GM19328 (cell line): ENCODE measurements around the gene RAP2A.
A peak's percentile ranks its signal among the peaks of the same experiment; 100 is the strongest.

Source experiments
- ATAC-seq: cut with Tn5 transposase; IDR thresholded peaks from one replicate; pipeline ENCODE4 v1.9.1; 2021; ENCODE audit warnings: mild to moderate bottlenecking, moderate library complexity; ENCODE audit not compliant: unreplicated experiment

The RAP2A gene

GRCh38 chr13:97433727-97434396 is at the start of gene RAP2A:
RAP2A (plus strand) TSS chr13:97434169; CDS start chr13:97434471, 302 bp downstream.
- ATAC-seq = peak; percentile 41

- ATAC-seq = no peak
Observed at GRCh38 chr13:97384371-97384770, 49.6 kb upstream of the RAP2A start.

- no peak for ATAC-seq
Observed at GRCh38 chr13:97385146-97385545, 48.8 kb upstream of the RAP2A start.

- no peak for ATAC-seq
Observed at GRCh38 chr13:97385854-97386253, 48.1 kb upstream of the RAP2A start.

- ATAC-seq = no peak
Observed at GRCh38 chr13:97386801-97387484, 47.0 kb upstream of the RAP2A start.

GRCh38 chr13:97387485-97387839 is 46.5 kb upstream of the RAP2A start:
- no peak for ATAC-seq

GRCh38 chr13:97387890-97388289 is 46.1 kb upstream of the RAP2A start:
- ATAC-seq = no peak

- no peak for ATAC-seq
Observed at GRCh38 chr13:97388373-97388772, 45.6 kb upstream of the RAP2A start.

- no peak for ATAC-seq
Observed at GRCh38 chr13:97390941-97391600, 42.9 kb upstream of the RAP2A start.

GRCh38 chr13:97392020-97392419 is 41.9 kb upstream of the RAP2A start:
- no peak for ATAC-seq

- ATAC-seq = no peak
Observed at GRCh38 chr13:97394542-97394941, 39.4 kb upstream of the RAP2A start.

- ATAC-seq = no peak
Observed at GRCh38 chr13:97395447-97396136, 38.4 kb upstream of the RAP2A start.

GRCh38 chr13:97397267-97397666 is 36.7 kb upstream of the RAP2A start:
- ATAC-seq = no peak

- ATAC-seq = no peak
Observed at GRCh38 chr13:97401421-97401820, 32.5 kb upstream of the RAP2A start.

GRCh38 chr13:97403893-97404750 is 29.8 kb upstream of the RAP2A start:
- no peak for ATAC-seq

- ATAC-seq = no peak
Observed at GRCh38 chr13:97407540-97407939, 26.4 kb upstream of the RAP2A start.

- no peak for ATAC-seq
Observed at GRCh38 chr13:97408938-97409337, 25.0 kb upstream of the RAP2A start.

GRCh38 chr13:97411984-97412383 is 22.0 kb upstream of the RAP2A start:
- ATAC-seq = no peak

- ATAC-seq = no peak
Observed at GRCh38 chr13:97413694-97414093, 20.3 kb upstream of the RAP2A start.

- ATAC-seq = no peak
Observed at GRCh38 chr13:97414392-97414791, 19.6 kb upstream of the RAP2A start.

GRCh38 chr13:97417698-97418097 is 16.3 kb upstream of the RAP2A start:
- no peak for ATAC-seq
